ENCODE data around the gene USP9Y.

Gene USP9Y

GRCh38 chrY:12793999-12794398 is 93.0 kb downstream of the USP9Y start:
- DNase-seq (ENCODE audit: low read depth in 2 of 2), result no peak

DNA sequence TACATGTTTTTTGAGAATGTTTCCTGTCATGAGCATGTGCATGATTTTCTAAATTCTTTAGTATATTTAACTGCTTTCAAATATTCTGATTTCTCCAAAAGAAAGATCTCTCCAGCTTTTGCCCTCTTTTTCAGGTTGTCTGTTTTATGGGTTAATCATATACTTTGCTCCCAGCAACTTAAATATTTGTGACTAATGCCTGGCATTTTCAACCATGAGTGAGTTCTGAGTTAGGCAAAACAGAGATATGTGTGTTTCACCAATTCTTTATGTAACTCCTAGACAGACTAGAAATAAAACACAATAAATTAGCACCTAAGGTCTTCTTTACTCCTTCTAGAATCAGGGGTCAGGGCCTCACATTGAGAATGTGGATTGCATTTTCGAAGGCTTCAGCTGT is 107.0 kb downstream of the USP9Y start:
- DNase-seq (ENCODE audit: low read depth in 2 of 2), result no peak

DNA sequence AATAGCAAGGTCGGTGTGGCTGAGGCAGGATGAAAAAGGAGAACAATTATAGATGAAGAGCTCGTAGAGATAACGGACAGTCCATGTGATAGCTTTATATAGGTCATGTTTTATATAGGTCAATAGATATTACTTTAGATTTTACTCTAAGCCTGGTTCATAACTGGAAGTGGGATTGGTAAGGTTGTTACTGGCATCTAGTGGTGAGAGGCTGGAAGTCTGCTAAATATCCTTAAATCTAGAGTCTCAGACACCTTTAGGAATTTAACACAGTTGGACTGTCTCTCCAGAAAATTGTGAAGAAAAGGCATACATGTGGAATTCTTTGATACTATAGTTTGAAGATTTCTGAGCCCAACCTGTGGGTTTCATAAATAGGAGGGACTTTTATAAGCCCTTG is 108.0 kb downstream of the USP9Y start:
- no peak for DNase-seq (ENCODE audit: low read depth in 2 of 2)

- DNase-seq (ENCODE audit: low read depth in 2 of 2), result no peak
Observed at GRCh38 chrY:12823408-12823807, 122.4 kb downstream of the USP9Y start.

DNA sequence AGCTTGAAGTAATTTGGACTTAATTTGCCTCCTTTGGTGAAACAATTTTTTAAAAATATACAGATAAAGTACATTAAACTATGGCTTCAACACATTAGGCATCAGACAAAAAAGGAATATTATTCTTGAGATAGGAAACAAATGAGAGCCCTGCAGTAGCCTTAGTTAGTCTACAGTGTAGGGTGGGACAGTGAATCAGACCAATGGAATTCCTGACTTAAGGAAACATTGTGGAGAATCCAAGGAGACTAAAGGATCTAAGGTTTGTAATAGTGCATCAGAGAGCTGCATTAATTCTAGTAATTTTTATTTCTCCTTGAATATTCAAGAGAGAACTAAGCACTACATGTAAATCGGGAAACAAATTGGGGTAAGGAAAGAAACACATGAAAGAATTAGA is 125.8 kb downstream of the USP9Y start:
- DNase-seq (ENCODE audit: low read depth in 2 of 2), result no peak

- DNase-seq (ENCODE audit: low read depth in 2 of 2), result no peak
Observed at GRCh38 chrY:12833284-12833683, 132.3 kb downstream of the USP9Y start.

GRCh38 chrY:12837550-12837949 is 136.5 kb downstream of the USP9Y start:
- no peak for DNase-seq (ENCODE audit: low read depth in 2 of 2)

GRCh38 chrY:12841368-12841767 is 140.3 kb downstream of the USP9Y start:
- no peak for DNase-seq (ENCODE audit: low read depth in 2 of 2)

DNA sequence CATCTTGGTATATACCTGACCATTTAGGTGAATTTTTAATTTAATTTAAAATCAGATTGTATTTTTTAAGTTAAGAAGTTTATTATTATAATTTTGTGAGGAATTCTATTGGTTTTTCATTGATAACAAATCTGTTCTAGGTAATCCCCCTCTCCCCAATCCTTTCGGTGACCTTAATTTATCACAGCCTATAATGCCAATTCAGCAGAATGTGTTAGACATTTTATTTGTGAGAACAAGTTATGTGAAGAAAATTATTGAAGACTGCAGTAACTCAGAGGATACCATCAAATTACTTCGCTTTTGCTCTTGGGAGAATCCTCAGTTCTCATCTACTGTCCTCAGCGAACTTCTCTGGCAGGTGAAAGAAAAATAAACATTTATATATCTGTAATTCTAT is 145.8 kb downstream of the USP9Y start:
- DNase-seq (ENCODE audit: low read depth in 2 of 2), result no peak

- DNase-seq (ENCODE audit: low read depth in 2 of 2), result no peak
Observed at GRCh38 chrY:12855791-12856275, 154.8 kb downstream of the USP9Y start.

DNA sequence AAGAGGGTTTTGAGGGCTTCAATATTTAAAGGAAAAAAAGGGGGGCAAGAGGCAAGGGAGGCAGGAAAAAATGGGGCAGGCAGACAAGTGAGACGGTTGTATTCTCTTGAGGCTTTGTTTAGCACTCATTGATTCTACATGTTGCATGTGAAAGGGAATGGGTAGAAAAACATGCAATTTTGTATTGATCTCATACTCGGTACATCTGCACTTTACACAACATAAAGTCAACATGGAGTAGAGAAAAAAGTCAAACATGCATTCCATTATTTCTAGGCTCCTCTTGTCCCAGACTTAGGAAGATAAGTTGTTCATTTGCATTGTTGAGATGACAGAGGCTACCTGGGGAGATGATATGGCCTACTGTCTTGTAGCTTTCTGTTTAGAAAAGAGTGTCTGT is 166.9 kb downstream of the USP9Y start:
- DNase-seq (ENCODE audit: low read depth in 2 of 2), result no peak

GRCh38 chrY:12896973-12897372 is 195.9 kb downstream of the USP9Y start:
- no peak for DNase-seq (ENCODE audit: low read depth in 2 of 2)

DNA sequence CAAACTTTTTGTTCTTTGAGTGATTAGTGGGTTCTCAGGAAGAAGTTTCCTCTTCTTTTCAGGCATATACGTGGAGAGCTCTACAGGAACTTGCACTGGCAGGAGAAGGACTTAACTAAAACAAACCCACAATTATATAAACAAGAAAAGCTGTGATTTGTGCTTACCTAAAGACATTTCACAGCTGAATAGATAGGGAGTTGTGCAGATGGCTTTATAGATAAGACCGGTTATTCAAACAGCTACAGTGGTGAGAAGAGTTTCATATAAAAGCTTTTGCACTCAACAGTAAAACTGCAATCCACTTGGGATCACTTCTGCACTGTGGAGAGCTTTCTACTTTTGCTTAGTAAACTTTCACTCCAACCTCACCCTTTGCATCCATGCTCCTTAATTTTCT is 197.6 kb downstream of the USP9Y start:
- no peak for DNase-seq (ENCODE audit: low read depth in 2 of 2)

DNA sequence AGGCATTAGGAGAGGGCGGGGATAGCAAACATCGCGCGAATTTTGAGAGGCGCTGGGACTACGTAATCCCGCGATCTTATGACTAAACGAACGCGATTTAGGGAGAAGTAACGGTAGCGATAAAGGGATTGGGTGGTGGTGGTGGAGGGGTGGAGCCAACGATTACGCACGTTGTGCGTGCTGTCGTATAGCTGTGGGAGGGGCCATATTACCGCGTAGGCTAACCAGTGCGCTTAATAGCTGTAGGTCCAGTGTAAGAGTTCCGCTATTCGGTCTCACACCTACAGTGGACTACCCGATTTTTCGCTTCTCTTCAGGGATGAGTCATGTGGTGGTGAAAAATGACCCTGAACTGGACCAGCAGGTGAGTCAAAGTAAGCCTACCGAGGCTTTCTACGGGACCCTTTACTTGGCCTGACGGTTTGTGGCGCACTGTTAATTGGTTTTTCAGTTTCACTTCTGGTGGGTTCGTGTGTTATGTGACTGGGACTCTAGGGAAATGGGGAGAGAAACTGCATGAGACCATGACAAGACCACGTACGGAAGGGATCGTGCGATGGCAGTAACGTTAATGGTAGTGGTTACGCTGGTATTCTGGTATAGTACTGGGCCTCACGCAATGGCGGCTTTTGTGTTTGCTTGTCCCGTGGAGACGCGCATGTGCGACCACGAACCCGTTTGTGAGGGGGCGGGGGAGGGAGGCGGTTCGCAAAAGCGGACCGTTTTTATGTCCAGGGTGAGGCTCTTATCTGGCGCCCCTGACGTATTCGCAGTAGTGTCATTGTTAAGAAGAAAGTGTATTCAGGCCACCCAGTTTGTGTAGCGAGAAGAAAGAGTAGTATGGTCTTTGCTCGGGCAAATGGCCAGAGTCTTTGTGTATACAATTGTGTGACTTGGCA is 203.8 kb downstream of the USP9Y start, which contains the start of gene DDX3Y:
Gene DDX3Y (plus strand): TSS at position 251 of the 899 bp plus-strand sequence. CDS start 69 bp downstream, at position 320.
- DNase-seq (ENCODE audit: low read depth in 2 of 2), result peak in 1 of 2 donors; percentile 80

GRCh38 chrY:12905517-12905872 is 204.5 kb downstream of the USP9Y start:
- peak in 1 of 2 donors; percentile 65 for DNase-seq (ENCODE audit: low read depth in 2 of 2)

DNA sequence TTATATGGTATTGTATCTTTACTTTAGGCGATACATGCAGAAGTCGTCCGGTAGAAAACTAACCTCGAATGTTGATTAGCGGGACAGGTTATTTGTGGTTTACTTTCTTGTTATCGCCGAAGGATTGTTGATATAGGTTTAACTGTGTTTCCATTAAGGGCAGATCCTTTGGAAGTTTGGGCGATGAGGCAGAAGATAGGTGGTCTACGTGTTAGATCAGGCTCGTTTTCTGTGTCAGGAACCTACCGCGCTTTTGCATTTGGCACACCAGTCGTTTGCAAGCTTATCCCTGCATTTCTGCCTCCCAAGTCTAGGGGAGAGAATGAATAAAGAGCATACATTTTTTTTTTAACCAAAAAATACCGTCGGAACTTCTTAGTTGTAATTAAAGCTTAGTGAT is 204.9 kb downstream of the USP9Y start:
- DNase-seq (ENCODE audit: low read depth in 2 of 2), result no peak

Data from stimulated activated CD8-positive, alpha-beta memory T cell treated with anti-CD3 and anti-CD28 coated beads, Interleukin-7, amount 100 ng/mL, for 4 hours (primary cell).